Muscle of back (tissue), 13 donors: ENCODE data around the gene OPRM1. TPM values are rescaled to one million over a fixed set of nuclear protein-coding genes. Genes with fewer than 3 reads are reported as not detected.
"Not testable (repeated sequence)": the region's sequence is repeated elsewhere in the genome, so short reads cannot be mapped to it uniquely, and the experiment has no call there.

Source experiments
- DNase-seq, 3 donors: peaks; one replicate each; pipeline versions ENCODE4 v3.0.0 to v3.0.0-alpha.2; 2013
- long read RNA-seq, 9 donors: transcript quantifications; one replicate each; lab custom pipeline, GENCODE V29; 2026
- polyA plus RNA-seq, 10 donors: library from polyadenylated mRNA; unstranded; fragments of 120-200 nt; gene quantifications; one replicate each; pipeline ENCODE4 v1.2.1, GENCODE V29; 2013; ENCODE audit not compliant: insufficient read length in 10 of 10

OPRM1 gene
- polyA plus RNA-seq = under 1 TPM in 1 of 10 donors, not detected in 9; 0.17 TPM
- long read RNA-seq, donor 1 = 0 reads
- long read RNA-seq, donor 2 = 0 reads
- long read RNA-seq, donor 3 = 0 reads
- long read RNA-seq, donor 4 = 0 reads
- long read RNA-seq, donor 5 = 0 reads
- long read RNA-seq, donor 6 = 0 reads
- long read RNA-seq, donor 7 = 0 reads
- long read RNA-seq, donor 8 = 0 reads
- long read RNA-seq, donor 9 = 0 reads

DNA sequence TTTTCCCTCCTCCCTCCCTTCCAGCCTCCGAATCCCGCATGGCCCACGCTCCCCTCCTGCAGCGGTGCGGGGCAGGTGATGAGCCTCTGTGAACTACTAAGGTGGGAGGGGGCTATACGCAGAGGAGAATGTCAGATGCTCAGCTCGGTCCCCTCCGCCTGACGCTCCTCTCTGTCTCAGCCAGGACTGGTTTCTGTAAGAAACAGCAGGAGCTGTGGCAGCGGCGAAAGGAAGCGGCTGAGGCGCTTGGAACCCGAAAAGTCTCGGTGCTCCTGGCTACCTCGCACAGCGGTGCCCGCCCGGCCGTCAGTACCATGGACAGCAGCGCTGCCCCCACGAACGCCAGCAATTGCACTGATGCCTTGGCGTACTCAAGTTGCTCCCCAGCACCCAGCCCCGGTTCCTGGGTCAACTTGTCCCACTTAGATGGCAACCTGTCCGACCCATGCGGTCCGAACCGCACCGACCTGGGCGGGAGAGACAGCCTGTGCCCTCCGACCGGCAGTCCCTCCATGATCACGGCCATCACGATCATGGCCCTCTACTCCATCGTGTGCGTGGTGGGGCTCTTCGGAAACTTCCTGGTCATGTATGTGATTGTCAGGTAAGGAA lies at the start of gene OPRM1:
Gene OPRM1 (plus strand): TSS at position 10 of the 612 bp plus-strand sequence. CDS start 305 bp downstream, at position 315.
- DNase-seq = peak; percentile 17 to 76 (median 58)

DNA sequence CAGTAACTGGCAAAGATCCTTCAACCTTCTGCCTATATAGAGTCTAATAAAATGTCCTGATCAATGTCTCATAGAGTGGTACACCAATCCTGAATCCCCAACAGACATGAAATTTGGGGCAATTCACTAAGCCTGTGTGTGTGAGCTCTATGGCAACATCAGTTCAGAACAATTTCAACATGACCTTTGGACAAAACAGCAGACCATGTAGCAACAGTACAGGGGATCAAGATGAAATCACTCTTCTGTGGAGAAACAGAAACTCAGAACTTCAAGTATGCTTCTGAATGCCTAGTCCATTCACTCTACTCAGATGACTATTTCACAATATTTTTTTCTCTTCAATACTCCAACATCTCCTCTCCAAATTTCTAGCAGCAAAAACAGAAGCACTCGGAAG lies 49.1 kb upstream of the OPRM1 start:
- no peak for DNase-seq

DNA sequence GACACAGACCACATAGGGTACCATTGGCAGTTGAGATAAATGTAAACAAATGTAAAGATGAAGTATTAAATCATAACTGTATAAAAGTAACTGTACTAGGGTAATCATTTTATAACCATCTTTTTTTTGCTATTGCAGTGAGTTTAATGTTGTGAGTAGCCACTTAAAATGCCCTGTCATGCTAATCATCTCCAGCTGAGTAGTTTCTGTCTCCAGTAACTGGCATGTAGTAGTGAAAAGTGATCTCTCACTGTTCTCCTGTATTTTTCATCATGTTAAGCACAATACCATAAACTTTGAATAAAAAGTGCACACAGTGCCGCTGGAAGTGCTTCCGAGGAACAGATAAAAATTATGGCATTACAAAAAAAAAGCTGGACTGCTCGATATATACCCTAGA lies 45.0 kb upstream of the OPRM1 start:
- peak in 1 of 3 donors; percentile 7 for DNase-seq

DNA sequence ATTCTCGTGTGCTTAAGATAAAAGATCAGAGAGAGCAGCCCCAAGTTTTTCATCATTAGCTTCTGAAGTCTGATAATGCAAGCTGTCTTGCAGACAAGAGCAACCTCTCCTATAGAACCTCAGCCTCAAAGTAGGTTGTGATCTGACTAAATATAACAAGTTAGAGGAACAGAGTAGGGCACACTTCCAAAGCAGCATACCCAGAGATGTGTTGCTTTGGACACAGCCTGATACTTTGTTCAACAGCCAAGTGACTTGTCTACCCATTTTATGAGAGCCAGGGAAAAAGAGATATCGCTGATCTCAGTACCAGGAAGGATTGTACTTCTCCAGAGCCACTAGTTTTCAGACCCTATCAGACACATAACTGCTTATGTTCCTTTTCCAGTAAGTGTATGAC lies 44.2 kb upstream of the OPRM1 start:
- DNase-seq = no peak

DNA sequence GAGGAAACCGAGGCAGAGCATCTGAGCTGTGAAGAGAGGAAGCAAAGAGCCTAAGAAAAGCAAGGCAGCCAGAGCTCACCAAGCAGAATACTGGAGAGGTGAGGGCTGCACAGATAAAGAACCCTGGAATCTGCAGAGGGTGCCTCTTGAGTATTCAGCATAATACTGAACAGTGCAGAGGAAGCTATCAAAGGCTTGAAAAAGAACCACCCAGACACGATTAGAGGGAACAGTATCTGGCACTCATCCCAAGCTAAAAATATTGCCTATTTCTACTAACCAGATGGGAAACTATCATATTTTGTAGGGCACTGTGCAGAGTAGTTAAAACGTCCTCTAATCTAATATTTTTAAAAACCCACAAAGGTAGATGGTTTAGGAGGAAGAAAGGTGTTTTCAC lies 41.8 kb upstream of the OPRM1 start:
- DNase-seq = no peak

DNA sequence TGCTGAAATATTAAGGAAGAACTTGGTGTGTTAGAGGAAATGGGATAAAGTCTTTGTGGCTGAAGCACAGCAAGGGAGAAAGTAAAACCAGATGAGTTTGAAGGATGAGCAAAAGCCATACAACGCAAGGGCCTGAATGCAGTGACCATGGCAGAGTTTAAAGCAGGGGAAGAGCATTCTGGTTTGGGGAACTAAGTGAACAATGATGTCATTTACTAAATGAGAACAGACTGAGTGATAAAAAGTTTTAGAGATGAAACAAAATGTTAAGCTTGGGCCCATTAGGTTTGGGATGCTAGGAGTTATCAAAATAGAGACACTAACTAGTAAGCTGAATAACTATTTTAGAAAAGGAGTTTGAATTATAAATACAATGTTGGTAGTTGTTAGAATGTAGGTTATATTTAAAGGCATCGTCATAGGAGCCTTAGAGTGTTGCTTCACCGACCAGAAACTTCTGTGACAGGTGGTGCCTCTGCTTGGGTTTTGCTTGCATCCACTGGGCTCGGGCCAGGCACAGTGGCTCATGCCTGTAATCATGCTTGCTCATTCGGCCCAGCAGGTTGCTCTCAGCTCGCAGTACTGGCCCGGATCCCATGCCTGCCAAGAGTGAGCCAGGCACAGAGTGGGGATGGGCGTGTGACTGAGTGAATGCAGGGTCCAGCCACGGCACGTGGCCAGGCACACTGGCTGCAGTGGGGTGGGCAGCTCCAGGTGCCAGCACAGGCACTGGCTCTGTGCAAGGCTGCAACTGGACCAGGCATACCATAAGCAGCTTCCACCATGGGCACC lies 37.4 kb upstream of the OPRM1 start:
- DNase-seq = no peak

DNA sequence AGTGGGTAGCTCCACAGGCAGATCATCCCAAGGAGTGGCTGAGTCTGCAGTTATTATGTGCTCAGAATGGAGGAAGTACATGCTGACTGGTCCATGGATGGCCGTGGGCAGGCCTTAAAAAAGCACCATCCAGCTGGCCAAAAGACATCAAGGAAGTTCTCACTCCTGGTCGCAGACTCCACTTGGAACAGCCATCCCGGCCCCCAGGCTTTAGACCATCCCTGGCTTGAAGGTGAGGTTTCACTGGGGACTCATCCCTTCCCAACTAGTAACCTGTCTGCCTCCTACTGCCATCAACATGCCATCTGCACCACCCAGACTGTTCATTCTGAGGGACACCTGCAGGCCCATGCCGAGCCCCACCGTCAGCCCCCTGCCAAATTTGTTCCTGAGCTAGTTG lies 36.1 kb upstream of the OPRM1 start:
- no peak for DNase-seq

DNA sequence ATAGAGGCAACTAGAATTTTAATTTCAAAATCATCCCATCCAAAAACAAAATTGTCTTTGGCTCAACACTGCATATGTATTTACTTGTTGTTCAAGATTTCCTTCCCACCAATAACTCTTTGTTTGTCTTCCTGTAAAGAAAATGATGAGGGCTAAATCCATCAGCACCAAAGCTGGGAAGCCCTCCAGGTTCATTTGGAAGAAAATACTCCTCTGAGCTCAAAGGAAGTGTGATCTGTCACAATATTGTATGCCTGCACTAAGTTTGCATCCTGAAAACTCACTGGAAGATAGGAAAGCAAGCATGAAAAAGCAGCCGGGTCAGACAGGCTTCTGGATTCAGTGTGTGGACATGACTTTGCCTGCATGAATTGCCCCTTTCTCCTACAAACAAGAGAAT lies 28.7 kb upstream of the OPRM1 start:
- no peak for DNase-seq

DNA sequence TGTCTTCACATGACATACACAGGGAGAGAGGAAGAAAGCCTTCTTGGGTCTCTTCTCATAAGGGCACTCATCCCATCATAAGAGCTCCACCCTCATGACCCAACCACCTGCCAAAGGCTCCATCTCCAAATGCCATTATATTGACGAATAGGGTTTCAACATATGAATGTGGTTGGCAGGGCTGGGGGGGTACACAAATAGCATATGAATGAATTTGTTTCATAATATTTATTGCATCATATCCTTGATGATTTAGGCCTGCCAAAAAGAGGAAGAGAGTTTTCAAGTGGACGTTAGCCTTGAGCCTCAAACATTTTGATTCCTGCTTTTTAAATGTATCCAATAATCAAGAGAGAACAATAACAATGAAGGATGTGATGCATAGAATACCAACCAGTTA lies 26.2 kb upstream of the OPRM1 start:
- no peak for DNase-seq

DNA sequence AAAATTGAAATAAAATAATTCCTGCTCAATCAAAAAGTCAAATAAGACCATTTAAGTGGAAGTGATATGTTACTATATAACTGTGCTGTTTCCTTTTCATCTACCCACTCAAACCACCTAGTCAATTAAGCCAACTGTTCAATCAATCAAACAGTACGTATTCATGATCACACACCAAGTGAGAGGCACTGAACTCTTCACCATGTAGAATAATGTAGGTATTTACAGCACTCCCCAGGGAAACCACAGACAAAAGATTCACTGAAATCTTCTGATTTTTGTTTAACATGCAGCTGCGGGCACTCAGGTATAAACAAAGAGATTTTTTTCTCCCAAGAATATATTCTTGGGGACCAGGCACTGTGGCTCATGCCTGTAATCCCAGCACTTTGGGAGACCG lies 21.3 kb upstream of the OPRM1 start:
- no peak for DNase-seq

DNA sequence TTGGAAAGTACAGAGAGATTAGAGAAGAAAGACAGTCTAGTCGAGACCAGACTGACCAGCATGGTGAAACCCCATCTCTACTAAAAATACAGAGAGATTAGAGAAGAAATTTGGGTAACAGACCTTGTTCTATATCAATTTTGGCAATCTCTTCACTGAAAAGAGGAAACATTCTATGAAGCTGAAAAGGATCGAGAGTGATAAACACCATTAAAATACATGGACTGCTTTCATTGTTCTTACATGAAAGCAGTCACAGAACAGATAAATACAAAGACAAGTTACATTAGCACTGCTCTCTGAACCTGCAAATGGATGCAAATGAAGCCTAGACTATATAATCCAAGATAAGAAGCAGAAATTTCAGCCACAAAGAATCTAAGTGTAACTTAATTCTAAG lies 8.4 kb upstream of the OPRM1 start:
- DNase-seq = no peak

DNA sequence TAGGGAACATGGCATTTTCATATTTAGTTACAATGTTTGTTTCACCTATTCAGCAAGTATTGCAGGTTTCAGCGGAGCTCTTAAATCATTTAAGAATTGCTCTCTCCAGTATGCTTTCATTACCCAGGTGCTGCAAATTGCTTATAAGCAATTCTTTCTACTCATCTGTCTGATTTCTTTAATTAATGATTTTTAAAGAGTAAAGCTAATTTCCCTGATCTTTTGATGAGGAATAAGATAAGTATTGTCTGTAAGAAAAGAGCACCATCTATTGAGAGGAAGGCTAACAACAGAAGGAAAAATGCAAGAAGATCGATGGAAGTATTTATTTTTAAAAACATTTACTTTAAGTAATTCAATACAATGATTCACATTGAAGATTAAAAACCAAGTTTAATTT lies 2.0 kb downstream of the OPRM1 start:
- no peak for DNase-seq

DNA sequence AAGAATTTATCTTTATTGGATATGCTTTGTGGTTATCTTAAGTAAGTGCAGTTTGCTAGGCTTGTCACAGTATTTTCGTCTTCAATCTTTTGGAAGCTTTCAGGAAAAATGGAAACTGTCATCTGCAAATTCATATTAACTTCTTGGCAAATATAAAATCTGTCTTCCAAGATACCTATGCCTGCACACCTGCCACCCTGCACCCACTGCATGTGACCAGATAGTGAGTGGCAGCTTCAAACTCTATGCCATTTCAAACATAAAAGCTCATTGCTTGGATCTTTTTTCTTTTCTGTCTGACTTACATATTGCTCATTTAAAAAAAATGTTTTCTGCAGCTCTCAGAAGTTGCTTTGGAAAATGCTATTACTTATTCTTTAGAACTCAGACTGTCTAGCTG lies 14.1 kb downstream of the OPRM1 start:
- no peak for DNase-seq

DNA sequence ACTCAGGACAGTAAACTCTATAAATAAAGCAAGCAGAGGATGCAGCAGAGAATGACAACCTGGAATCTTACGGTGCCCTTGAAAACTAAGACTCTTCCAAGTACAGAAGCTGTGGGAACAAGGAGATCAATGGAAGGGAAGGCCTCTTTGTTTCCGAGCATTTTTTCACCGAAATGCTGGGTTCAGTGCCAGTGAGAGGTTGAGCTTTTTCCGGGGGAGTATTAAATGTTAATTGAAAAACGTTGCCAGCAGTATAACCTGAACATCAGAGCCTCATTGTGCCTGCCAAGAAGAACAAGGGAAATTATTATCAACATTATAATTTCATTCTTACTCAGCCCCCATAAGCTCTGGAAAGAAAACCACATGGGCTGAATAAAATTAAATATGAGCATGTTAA lies 17.5 kb downstream of the OPRM1 start:
- DNase-seq = no peak

DNA sequence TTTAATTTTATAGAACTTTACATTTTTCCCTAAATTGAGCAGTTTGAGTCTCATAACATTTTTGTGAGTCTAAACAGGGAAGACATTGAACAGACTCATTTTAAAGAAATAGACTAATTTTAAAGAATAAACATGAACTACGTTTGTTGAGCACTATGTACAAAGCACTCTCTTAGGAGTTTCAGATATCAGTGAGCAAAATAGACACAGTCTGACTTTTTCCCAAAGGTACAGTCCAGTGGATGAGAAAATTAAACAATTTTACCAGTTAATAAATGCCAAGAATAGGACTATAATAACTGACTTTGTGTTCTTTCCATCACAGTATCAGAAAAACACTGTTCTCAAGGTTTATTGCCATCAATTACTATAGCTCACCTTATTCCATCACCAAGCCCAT lies 18.1 kb downstream of the OPRM1 start:
- DNase-seq = no peak

DNA sequence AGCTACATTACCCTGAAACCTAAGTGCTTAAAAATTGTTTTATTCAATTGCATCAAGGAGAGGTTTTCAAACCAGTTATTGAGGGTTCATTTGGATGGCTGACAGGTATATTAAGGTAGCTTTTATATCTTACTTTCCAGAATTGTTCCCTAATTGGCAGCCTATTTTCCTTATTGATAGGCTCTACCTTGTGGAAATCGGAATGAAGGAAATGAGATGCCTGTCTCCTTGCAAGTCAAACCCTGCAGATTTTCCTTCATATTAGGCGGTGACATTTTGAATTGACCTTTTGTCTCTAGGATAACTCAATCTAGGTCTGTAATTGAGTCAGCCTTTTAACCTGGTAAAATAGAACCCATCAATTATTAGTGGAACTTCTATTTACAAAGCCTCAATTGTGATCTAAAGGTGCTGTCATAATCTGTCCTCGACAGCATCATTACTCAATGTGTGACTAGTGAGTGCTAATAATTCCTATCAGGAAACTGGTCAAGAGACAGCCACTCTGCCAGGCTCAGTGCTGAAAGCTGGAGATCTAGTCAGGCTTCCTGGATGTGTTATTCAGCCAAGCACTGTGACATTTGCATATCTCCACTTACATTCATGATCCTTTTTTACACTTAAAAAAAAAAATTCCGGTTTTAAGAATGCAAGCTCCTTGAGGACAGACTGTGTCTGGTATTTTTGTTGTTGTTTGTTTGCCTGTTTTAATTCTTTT lies 20.1 kb downstream of the OPRM1 start:
- no peak for DNase-seq

DNA sequence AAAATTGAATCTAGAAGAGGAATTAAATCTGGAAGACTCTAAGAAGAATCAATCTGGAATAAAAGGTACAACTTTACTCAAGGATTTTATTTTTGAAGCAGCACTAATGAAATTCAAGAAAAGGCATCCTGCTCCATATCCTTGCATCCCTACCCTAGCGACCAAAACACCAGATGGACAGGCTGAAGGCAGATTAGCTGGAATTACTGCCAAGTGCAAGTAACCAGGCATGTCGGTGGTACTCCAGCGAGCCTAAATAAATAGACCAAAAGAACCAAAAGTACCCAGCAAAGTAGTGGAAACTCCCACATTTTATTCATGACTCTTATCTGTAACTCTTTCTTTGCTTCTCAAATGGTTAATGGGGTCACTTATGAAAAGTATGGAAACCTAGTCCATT lies 21.0 kb downstream of the OPRM1 start:
- DNase-seq = no peak

DNA sequence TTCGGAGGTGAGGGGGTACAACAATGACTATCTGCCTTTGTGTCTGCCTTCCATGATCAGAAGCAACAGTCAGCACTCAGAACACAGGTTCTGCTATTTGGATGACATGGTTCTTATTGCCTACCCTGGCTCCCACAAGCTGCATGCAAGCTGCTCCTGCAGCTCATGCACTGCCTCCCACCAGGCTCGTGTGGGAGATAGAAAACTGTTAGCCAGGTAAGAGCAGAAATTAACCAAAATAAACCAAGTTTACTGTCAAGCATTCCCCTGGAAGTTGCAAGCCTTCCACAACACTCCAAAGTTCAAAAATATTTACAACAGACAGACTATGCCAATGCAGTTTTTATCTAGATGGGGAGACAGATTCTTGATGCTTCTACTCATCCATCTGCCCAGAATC lies 31.0 kb downstream of the OPRM1 start:
- DNase-seq = no peak

DNA sequence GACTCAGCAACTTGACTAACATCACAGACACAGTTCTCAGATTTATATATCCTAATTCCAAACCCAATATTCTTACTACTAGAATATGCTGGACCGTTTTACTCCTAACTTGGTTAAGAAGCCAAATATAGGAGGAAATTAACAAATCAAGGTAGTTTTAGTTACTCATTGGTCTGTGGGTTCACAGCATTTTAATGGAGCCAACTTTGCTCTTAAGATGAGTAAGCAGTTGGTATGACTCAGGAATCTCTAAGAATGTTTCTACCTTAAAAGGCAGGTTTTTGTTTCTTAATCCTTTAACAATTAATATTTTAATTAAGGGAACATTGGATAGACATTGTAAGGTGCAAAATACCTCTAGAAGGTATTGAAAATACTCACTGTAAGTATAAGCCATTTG lies 31.6 kb downstream of the OPRM1 start:
- DNase-seq = no peak

DNA sequence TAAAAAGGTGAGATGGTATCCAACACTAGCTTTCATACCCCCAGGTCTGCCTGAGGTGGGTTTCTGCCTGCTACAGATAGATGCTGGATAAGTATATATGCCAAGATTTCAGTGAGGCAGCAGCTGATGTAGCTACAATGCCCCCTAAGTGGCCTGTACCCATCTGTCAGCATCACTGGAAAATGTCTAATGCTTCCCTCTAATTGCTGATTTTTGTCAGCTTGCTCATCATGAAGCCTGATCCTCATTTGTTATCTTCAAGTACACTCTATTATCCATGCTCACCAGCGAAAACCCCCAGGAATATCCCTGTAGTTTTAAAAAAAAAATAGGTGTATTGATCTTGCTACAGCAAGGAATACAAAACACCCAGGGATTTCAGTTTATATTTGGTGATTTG lies 32.2 kb downstream of the OPRM1 start:
- DNase-seq = no peak

DNA sequence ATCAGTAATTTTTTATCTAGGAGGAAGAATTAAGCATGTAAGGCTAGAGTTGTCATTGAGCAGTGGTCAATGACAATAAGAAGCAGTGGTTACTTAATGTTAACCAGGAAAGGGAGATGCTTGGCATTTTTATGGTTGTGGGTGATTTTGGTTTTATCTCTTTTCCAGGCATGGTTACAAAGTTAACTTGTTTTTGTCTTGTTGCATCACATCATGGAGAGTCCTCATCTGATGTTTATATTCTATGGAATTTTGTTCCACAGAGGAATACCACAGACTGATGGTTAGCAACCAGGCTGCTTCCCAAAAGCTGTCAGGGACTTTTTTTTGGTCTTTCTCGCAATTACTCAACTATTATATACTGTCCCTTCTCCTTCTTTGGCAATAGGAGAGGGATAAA lies 32.7 kb downstream of the OPRM1 start:
- no peak for DNase-seq

DNA sequence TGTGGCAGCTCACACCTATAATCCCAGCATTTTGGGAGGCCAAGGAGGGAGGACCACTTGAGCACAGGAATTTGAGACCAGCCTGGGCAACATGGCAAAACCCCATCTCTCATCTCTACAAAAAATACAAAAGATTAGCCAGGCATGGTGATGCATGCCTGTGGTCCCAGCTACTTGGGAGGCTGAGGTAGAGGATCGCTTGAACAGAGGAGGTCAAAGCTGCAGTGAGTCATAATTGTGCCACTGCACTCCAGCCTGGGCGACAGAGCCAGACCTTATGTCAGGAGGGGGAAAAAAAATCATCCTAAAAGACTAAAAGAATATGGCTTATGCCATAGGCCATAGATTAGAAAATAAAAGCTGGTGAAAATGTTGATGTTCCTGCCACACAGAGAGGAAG lies 39.6 kb downstream of the OPRM1 start:
- DNase-seq = not testable (repeated sequence)
